ENCODE measurements around the gene NDE1. TPM values are rescaled to one million over a fixed set of nuclear protein-coding genes. Genes with fewer than 3 reads are reported as not detected.

NDE1 gene
- total RNA-seq, 1 donor from 2014 or later: 42.5 TPM

DNA sequence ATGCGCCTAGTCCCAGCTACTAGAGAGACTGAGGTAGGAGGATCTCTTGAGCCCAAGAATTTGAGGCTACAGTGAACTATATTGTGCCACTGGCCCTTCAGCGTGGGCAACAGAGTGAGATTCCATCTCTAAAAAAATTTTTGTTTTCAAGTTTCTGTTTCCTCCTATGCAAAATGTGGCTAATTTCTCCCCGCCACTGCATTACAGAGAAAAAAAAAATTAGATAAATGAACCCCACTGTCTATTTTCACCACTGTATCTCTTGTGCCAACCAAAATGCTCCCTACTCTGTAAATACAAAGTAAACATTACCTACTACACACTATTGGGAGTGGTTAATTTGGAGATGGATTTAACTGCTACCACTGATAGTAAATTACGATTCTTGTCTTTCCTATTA is 9.1 kb upstream of the NDE1 start:
- Mint-ChIP-seq H3K4me3 (ENCODE audit: low read depth) (peak overlapping the region; percentile 79), H3K27ac (peak overlapping the region; percentile 98), H3K4me1 (ENCODE audit: low read depth) (peaks cover 17% of the 10 kb centered on the region), H3K27me3 (no peaks in the 10 kb centered on the region), H3K9me3 (ENCODE audit: low read depth) (no peaks in the 10 kb centered on the region), H3K36me3 (ENCODE audit: insufficient read depth) (peaks cover 15% of the 10 kb centered on the region)
- TF ChIP-seq, protein P1, sequence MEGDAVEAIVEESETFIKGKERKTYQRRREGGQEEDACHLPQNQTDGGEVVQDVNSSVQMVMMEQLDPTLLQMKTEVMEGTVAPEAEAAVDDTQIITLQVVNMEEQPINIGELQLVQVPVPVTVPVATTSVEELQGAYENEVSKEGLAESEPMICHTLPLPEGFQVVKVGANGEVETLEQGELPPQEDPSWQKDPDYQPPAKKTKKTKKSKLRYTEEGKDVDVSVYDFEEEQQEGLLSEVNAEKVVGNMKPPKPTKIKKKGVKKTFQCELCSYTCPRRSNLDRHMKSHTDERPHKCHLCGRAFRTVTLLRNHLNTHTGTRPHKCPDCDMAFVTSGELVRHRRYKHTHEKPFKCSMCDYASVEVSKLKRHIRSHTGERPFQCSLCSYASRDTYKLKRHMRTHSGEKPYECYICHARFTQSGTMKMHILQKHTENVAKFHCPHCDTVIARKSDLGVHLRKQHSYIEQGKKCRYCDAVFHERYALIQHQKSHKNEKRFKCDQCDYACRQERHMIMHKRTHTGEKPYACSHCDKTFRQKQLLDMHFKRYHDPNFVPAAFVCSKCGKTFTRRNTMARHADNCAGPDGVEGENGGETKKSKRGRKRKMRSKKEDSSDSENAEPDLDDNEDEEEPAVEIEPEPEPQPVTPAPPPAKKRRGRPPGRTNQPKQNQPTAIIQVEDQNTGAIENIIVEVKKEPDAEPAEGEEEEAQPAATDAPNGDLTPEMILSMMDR (IDR thresholded peaks at IDR 0.05; ENCODE audit: unreplicated experiment): no peak
- DNase-seq (ENCODE audit: low spot score, unreplicated experiment): no peak

DNA sequence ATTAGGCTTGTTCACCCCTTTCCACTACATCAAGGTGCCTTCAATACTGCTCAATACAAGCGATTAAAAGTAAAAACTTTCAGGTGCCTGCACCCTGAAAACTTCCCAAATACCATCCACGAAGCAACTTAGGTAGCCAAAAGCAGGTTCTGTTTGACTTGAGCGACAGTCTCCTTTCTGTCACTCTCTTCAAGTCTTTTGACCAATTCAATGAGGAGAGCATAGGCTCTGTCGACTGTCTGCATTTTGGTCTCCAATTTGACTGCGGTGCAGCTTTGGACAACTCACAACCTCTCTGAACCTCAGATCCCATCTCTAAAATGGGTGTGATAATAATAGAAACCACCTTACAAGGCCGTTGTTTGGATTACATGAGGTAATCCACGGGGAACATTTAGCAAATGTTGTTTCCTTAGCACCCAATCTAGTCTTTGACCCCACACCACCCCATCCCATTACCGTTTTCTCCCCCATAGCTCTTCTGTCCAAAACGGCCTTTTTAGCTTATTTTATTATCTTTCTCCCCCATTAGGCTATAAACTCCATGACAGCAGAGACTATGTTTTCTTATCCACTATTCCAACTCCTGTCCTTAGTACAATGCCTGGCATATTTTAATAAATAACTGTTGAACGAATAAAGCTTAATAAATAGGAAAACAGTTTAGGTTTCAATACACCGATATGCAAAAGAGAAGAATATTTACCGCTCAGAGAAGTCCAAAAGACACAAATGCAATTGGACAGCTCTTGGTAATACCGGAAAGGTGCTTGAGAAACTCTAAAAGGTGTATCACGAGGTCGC is 8.1 kb upstream of the NDE1 start:
- Mint-ChIP-seq H3K27ac (peak overlapping the region; percentile 98), H3K4me1 (ENCODE audit: low read depth) (peaks cover 17% of the 10 kb centered on the region), H3K36me3 (ENCODE audit: insufficient read depth) (peaks cover 12% of the 10 kb centered on the region), H3K27me3 (no peaks in the 10 kb centered on the region), H3K4me3 (ENCODE audit: low read depth) (peak overlapping the region; percentile 79), H3K9me3 (ENCODE audit: low read depth) (no peaks in the 10 kb centered on the region)
- TF ChIP-seq, protein P1 (IDR thresholded peaks at IDR 0.05; ENCODE audit: unreplicated experiment): no peak
- DNase-seq (ENCODE audit: low spot score, unreplicated experiment): no peak

DNA sequence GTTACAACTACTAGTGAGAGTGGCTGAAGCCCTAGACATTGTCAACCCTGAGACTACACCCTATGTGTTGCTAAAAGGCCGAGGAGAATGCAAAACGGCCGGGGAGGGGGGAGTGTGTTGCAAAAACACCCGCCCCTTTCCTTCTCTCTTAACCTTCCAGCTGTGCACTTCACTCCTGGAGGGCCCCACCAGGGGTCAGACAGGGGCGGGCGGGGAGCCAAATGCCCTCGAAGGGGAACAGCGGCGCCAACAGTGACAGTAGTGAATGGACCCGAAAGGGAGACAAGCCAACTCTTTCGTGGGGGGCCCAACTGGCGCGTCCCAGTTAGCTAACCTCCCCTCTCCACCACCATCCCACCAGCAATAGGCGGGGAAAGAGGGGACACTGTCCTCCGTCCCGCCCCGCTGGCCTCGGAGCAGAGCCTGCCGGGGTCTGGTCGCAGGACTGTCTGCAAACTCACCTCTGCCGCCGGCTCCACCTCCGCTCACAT is 7.4 kb upstream of the NDE1 start:
- Mint-ChIP-seq H3K4me3 (ENCODE audit: low read depth) (peak overlapping the region; percentile 79), H3K36me3 (ENCODE audit: insufficient read depth) (peaks cover 8% of the 10 kb centered on the region), H3K9me3 (ENCODE audit: low read depth) (no peaks in the 10 kb centered on the region), H3K27ac (peak overlapping the region; percentile 98), H3K4me1 (ENCODE audit: low read depth) (peaks cover 17% of the 10 kb centered on the region), H3K27me3 (no peaks in the 10 kb centered on the region)
- DNase-seq (ENCODE audit: low spot score, unreplicated experiment): peak; percentile 69
- TF ChIP-seq, protein P1 (IDR thresholded peaks at IDR 0.05; ENCODE audit: unreplicated experiment): peak; percentile 68

DNA sequence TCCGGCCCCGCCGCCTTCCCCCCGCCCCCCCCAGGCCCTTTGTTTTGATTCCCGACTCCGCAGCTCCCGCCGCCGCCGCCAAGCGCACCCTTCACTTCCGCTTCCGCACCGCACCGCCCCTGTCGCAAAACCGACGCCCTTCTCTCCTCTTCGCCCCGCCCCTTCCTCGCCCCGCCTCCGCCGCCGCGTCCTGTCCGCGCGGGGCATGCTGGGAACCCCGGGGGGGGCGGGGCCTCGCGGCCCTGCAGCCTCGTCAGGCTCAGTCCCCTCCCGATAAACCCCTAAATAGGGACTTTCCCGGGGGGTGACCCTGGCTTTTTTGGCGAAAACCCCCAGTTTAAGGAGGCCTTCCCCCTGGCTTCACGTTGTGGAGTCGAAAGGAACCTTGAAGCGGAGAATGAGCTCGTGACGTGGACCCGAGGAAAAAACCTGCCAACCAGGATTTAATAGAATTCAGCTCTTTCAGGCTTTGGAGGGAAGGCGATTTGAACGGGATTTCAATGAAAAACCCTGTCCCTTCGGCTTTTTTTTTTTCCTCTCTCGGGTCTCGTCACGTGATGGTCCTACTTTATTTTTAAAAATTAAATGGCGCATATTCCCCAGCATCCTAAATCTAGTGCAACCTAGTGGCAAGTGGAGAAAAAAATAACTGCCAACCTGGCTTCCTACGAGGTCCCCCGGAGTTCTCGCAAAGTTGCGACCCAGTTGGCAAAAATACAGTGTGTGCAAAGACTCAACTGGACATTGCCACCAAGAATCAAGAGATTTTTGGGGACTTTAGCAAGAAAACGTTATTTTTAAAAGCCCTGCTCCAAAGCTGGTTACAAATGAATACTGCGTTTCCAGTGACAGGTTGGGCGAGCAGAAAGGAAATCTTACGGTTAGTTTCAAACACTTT is 6.7 kb upstream of the NDE1 start, which contains the start of gene MARF1:
MARF1 (minus strand) TSS at position 107 of the 898 bp plus-strand sequence. CDS start 3,921 bp downstream, outside the sequence.
- peak within 1 kb of the TSS; percentile 79 for H3K4me3 Mint-ChIP-seq (ENCODE audit: low read depth)
- peak within 1 kb of the TSS; percentile 98 for H3K27ac Mint-ChIP-seq
- TF ChIP-seq, protein P1 (IDR thresholded peaks at IDR 0.05; ENCODE audit: unreplicated experiment): peak; percentile 47
- H3K9me3 Mint-ChIP-seq (ENCODE audit: low read depth): no peaks in the 10 kb centered on the region
- peaks cover 6% of the 10 kb centered on the region for H3K36me3 Mint-ChIP-seq (ENCODE audit: insufficient read depth)
- peaks cover 17% of the 10 kb centered on the region for H3K4me1 Mint-ChIP-seq (ENCODE audit: low read depth)
- DNase-seq (ENCODE audit: low spot score, unreplicated experiment): peak; percentile 97
- H3K27me3 Mint-ChIP-seq: no peaks in the 10 kb centered on the region

DNA sequence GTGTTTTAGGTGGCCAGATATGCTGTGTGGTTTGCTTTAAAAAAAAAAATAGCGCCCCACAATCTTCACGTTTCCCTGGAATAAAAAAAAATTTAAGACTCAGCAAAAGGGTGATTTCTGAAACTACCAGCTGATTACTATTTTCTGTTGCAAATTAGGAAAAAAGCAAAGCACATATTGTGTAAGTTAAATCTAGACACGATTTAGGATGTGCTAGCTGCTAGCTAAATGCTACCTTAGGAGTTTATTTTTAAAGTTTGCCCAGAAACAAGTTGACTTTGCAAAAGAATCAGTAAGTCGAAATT is 6.1 kb upstream of the NDE1 start:
- no peak for DNase-seq (ENCODE audit: low spot score, unreplicated experiment)
- no peaks in the 10 kb centered on the region for H3K36me3 Mint-ChIP-seq (ENCODE audit: insufficient read depth)
- H3K4me3 Mint-ChIP-seq (ENCODE audit: low read depth): peak overlapping the region; percentile 79
- TF ChIP-seq, protein P1 (IDR thresholded peaks at IDR 0.05; ENCODE audit: unreplicated experiment): no peak
- H3K27ac Mint-ChIP-seq: peak overlapping the region; percentile 98
- H3K27me3 Mint-ChIP-seq: no peaks in the 10 kb centered on the region
- H3K9me3 Mint-ChIP-seq (ENCODE audit: low read depth): no peaks in the 10 kb centered on the region
- peaks cover 17% of the 10 kb centered on the region for H3K4me1 Mint-ChIP-seq (ENCODE audit: low read depth)
